ENCODE measurements around the gene SLC16A10. TPM values are rescaled to one million over a fixed set of nuclear protein-coding genes. Genes with fewer than 3 reads are reported as not detected.

Gene SLC16A10
- total RNA-seq, 1 experiment from 2014 or later = 2.9 TPM

DNA sequence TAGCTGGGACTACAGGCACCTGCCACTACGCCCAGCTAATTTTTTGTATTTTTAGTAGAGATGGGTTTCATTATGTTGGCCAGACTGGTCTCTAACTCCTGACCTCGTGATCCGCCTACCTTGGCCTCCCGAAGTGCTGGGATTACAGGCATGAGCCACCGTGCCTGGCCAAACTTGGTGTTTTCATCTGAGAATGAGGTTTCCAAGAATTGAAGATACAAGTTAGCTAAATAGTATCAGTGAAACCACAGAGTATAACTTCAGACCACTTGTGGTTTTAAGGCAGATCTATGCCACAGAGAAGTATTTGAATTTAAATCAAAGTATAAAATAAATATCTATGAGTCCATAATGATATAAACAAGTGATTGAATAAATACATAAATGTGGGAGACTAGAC is 70.1 kb downstream of the SLC16A10 start:
- intact Hi-C loops (cut with micrococcal nuclease) = no loop called here
- Histone ChIP-seq H3K9me3 (ENCODE audit: low read length) (no peaks in the 10 kb centered on the region), H3K4me3 (ENCODE audit: low read length) (no peak overlapping the region), H3K27ac (ENCODE audit: low read length) (no peak overlapping the region), H3F3A (ENCODE audit: low read length, unreplicated experiment) (no peaks in the 10 kb centered on the region), H3K4me1 (ENCODE audit: insufficient read depth, low read length) (no peaks in the 10 kb centered on the region), H3K9me2 (replicated peaks; ENCODE audit: low read length) (no peaks in the 10 kb centered on the region), H3K27me3 (ENCODE audit: low read length) (no peaks in the 10 kb centered on the region), H3K79me2 (ENCODE audit: low read length) (no peaks in the 10 kb centered on the region), H3K9ac (ENCODE audit: low read length) (no peak overlapping the region), H3K36me3 (ENCODE audit: low read depth, low read length) (no peaks in the 10 kb centered on the region), H4K20me1 (ENCODE audit: low read length) (no peaks in the 10 kb centered on the region), H2AFZ (ENCODE audit: low read length) (no peak overlapping the region), H3K4me2 (ENCODE audit: low read length) (no peak overlapping the region)
- TF ChIP-seq EZH2 (IDR thresholded peaks at IDR 0.05; ENCODE audit: low read length, unreplicated experiment) = no peak
- TF ChIP-seq, protein P1, sequence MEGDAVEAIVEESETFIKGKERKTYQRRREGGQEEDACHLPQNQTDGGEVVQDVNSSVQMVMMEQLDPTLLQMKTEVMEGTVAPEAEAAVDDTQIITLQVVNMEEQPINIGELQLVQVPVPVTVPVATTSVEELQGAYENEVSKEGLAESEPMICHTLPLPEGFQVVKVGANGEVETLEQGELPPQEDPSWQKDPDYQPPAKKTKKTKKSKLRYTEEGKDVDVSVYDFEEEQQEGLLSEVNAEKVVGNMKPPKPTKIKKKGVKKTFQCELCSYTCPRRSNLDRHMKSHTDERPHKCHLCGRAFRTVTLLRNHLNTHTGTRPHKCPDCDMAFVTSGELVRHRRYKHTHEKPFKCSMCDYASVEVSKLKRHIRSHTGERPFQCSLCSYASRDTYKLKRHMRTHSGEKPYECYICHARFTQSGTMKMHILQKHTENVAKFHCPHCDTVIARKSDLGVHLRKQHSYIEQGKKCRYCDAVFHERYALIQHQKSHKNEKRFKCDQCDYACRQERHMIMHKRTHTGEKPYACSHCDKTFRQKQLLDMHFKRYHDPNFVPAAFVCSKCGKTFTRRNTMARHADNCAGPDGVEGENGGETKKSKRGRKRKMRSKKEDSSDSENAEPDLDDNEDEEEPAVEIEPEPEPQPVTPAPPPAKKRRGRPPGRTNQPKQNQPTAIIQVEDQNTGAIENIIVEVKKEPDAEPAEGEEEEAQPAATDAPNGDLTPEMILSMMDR (conservative IDR thresholded peaks at IDR 0.05; ENCODE audit: low read depth, low read length) = no peak
- ATAC-seq = no peak
- CTCF ChIA-PET = no interaction called here
- POLR2A ChIA-PET (ENCODE audit: unreplicated experiment) = no interaction called here
- no TSS peak for BruUV-seq (replicated peaks)
- no peak for DNase-seq

GRCh38 chr6:111159633-111160032 is 72.3 kb downstream of the SLC16A10 start:
- Histone ChIP-seq H3K4me1 (ENCODE audit: insufficient read depth, low read length) (no peaks in the 10 kb centered on the region), H3K79me2 (ENCODE audit: low read length) (no peaks in the 10 kb centered on the region), H4K20me1 (ENCODE audit: low read length) (no peaks in the 10 kb centered on the region), H3K36me3 (ENCODE audit: low read depth, low read length) (no peaks in the 10 kb centered on the region), H3K27ac (ENCODE audit: low read length) (no peak overlapping the region), H3K4me3 (ENCODE audit: low read length) (no peak overlapping the region), H3K9me2 (replicated peaks; ENCODE audit: low read length) (no peaks in the 10 kb centered on the region), H3K9me3 (ENCODE audit: low read length) (no peaks in the 10 kb centered on the region), H3K9ac (ENCODE audit: low read length) (no peak overlapping the region), H3F3A (ENCODE audit: low read length, unreplicated experiment) (no peaks in the 10 kb centered on the region), H2AFZ (ENCODE audit: low read length) (no peak overlapping the region), H3K27me3 (ENCODE audit: low read length) (no peaks in the 10 kb centered on the region), H3K4me2 (ENCODE audit: low read length) (no peak overlapping the region)
- TF ChIP-seq EZH2phosphoT487 (IDR thresholded peaks at IDR 0.05; ENCODE audit: borderline replicate concordance, low read length) = no peak
- no peak for TF ChIP-seq EZH2 (IDR thresholded peaks at IDR 0.05; ENCODE audit: low read length, unreplicated experiment)
- TF ChIP-seq, protein P1 (conservative IDR thresholded peaks at IDR 0.05; ENCODE audit: low read depth, low read length) = no peak
- intact Hi-C loops (cut with micrococcal nuclease) = no loop called here
- ChIA-PET POLR2A (ENCODE audit: unreplicated experiment) (no interaction called here), CTCF (no interaction called here)
- no peak for DNase-seq
- no TSS peak for BruUV-seq (replicated peaks)
- ATAC-seq = no peak

GRCh38 chr6:111161650-111162049 is 74.3 kb downstream of the SLC16A10 start:
- H3K9me3 ChIP-seq (ENCODE audit: low read length) = no peaks in the 10 kb centered on the region
- POLR2A ChIA-PET (ENCODE audit: unreplicated experiment) = no interaction called here
- H4K20me1 ChIP-seq (ENCODE audit: low read length) = no peaks in the 10 kb centered on the region
- intact Hi-C loops (cut with micrococcal nuclease) = no loop called here
- TF ChIP-seq EZH2phosphoT487 (IDR thresholded peaks at IDR 0.05; ENCODE audit: borderline replicate concordance, low read length) (no peak), EZH2 (IDR thresholded peaks at IDR 0.05; ENCODE audit: low read length, unreplicated experiment) (no peak)
- TF ChIP-seq, protein P1 (conservative IDR thresholded peaks at IDR 0.05; ENCODE audit: low read depth, low read length) = no peak
- CTCF ChIA-PET = interaction anchor here (0.7 kb wide), 1 partner anchor 480 kb away, joined by 6 read pairs; no protein-coding TSS in a partner anchor
- H3K4me2 ChIP-seq (ENCODE audit: low read length) = no peak overlapping the region
- no peaks in the 10 kb centered on the region for H3K79me2 ChIP-seq (ENCODE audit: low read length)
- H3K27ac ChIP-seq (ENCODE audit: low read length) = no peak overlapping the region
- H3K9me2 ChIP-seq (replicated peaks; ENCODE audit: low read length) = no peaks in the 10 kb centered on the region
- no peaks in the 10 kb centered on the region for H3K27me3 ChIP-seq (ENCODE audit: low read length)
- no peaks in the 10 kb centered on the region for H3K36me3 ChIP-seq (ENCODE audit: low read depth, low read length)
- ATAC-seq (no peak), DNase-seq (no peak)
- no TSS peak for BruUV-seq (replicated peaks)
- H3K4me3 ChIP-seq (ENCODE audit: low read length) = no peak overlapping the region
- H3F3A ChIP-seq (ENCODE audit: low read length, unreplicated experiment) = no peaks in the 10 kb centered on the region
- no peaks in the 10 kb centered on the region for H3K4me1 ChIP-seq (ENCODE audit: insufficient read depth, low read length)
- H2AFZ ChIP-seq (ENCODE audit: low read length) = no peak overlapping the region
- no peak overlapping the region for H3K9ac ChIP-seq (ENCODE audit: low read length)

Measured in PC-3 (cell line).